H1 (cell line): ENCODE results near the gene CAT. TPM values are rescaled to one million over a fixed set of nuclear protein-coding genes. Genes with fewer than 3 reads are reported as not detected.

Experiments
- CTCF ChIA-PET: fragments of 300-600 bp; sonication (Branson Sonifier 250); formaldehyde crosslinking; loops from one replicate; lab custom pipeline; 2021; ENCODE audit not compliant: partially characterized antibody; lab: Charles Lee
- POLR2A ChIA-PET: fragments of 300-600 bp; sonication (Branson Sonifier 250); formaldehyde crosslinking; loops from one replicate; lab custom pipeline; 2021; ENCODE audit warnings: inconsistent platforms; ENCODE audit not compliant: partially characterized antibody; lab: Charles Lee
- DNase-seq, 2 experiments: peaks; one replicate each; pipeline versions ENCODE4 v3.0.0 to v3.0.0-alpha.2; 2010 to 2022; ENCODE audit warnings: low spot score in 2 of 2, low read depth in 1 of 2, mixed read lengths in 1 of 2
- FAIRE-seq: peaks from 2 replicates; lab custom pipeline; 2011; peaks lifted over from hg19 to GRCh38; lab: Jason Lieb, UNC
- H2AFZ ChIP-seq: 2 replicates; pipeline ENCODE4 v1.8.1; 2012; ENCODE audit warnings: low read length, inconsistent platforms
- H2AK5ac ChIP-seq: 2 replicates; pipeline ENCODE4 v1.6.1; 2013; ENCODE audit warnings: low read depth, low read length
- H2BK120ac ChIP-seq: replicated peaks from 2 replicates; pipeline ENCODE3; 2013; ENCODE audit warnings: low read depth, low read length, inconsistent platforms
- H2BK12ac ChIP-seq: 2 replicates; pipeline ENCODE4 v1.6.1; 2013; ENCODE audit warnings: low read depth, low read length
- H2BK15ac ChIP-seq: 2 replicates; pipeline ENCODE4 v1.6.1; 2013; ENCODE audit warnings: low read length
- H2BK20ac ChIP-seq: 2 replicates; pipeline ENCODE4 v1.6.1; 2013; ENCODE audit warnings: low read length
- H2BK5ac ChIP-seq: 2 replicates; pipeline ENCODE4 v1.6.1; 2013; ENCODE audit warnings: low read depth, low read length
- H3K14ac ChIP-seq: 2 replicates; pipeline ENCODE4 v1.6.1; 2013; ENCODE audit warnings: inconsistent platforms; ENCODE audit not compliant: insufficient read length
- H3K18ac ChIP-seq: 2 replicates; pipeline ENCODE4 v1.6.1; 2013; ENCODE audit warnings: low read length; ENCODE audit errors: extremely low read depth
- H3K23ac ChIP-seq: 2 replicates; pipeline ENCODE4 v1.6.1; 2013; ENCODE audit warnings: inconsistent platforms; ENCODE audit not compliant: insufficient read length
- H3K23me2 ChIP-seq: 2 replicates; pipeline ENCODE4 v1.6.1; 2013; ENCODE audit warnings: low read depth, low read length
- H3K27ac ChIP-seq: 2 replicates; pipeline ENCODE4 v1.6.1; 2011; ENCODE audit warnings: low read depth, low read length, inconsistent platforms
- H3K27me3 ChIP-seq, 4 experiments: replicated peaks in 1 of 4; 1 replicate in 1 of 4; 2 replicates in 3 of 4; pipeline versions ENCODE4 v1.6.1 to v1.8.1; 2011 to 2013; ENCODE audit warnings: low read length in 3 of 4, mild to moderate bottlenecking in 3 of 4, inconsistent platforms in 2 of 4, mixed read lengths in 2 of 4, moderate library complexity in 1 of 4; ENCODE audit not compliant: control insufficient read depth in 3 of 4, insufficient read depth in 3 of 4; ENCODE audit errors: extremely low read depth in 1 of 4
- H3K36me3 ChIP-seq, 4 experiments: 2 replicates each; pipeline versions ENCODE4 v1.6.1 to v1.8.1; 2011 to 2013; ENCODE audit warnings: mild to moderate bottlenecking in 4 of 4, low read length in 3 of 4, moderate library complexity in 2 of 4, control low read depth in 1 of 4, inconsistent platforms in 1 of 4; ENCODE audit not compliant: insufficient read depth in 4 of 4, control insufficient read depth in 2 of 4
- H3K4ac ChIP-seq: replicated peaks from 2 replicates; pipeline ENCODE3; 2013; ENCODE audit warnings: low read length, low read depth, mixed read lengths, inconsistent platforms; ENCODE audit not compliant: insufficient read length
- H3K4me1 ChIP-seq, 4 experiments: replicated peaks in 1 of 4; 1 replicate in 1 of 4; 2 replicates in 3 of 4; pipeline versions ENCODE4 v1.6.1 to v1.8.1; 2011 to 2013; ENCODE audit warnings: low read length in 3 of 4, inconsistent platforms in 2 of 4, mixed read lengths in 1 of 4; ENCODE audit not compliant: insufficient read depth in 4 of 4, control insufficient read depth in 3 of 4
- H3K4me2 ChIP-seq, 2 experiments: 2 replicates each; pipeline versions ENCODE4 v1.6.1 to v1.8.1; 2011 to 2013; ENCODE audit warnings: low read depth in 2 of 2, low read length in 2 of 2, control low read depth in 1 of 2, inconsistent platforms in 1 of 2, mild to moderate bottlenecking in 1 of 2; ENCODE audit not compliant: insufficient read depth in 1 of 2
- H3K4me3 ChIP-seq, 4 experiments: fragments of 200-600, 300-600 bp in 1 of 4; sonication (generic), shearing (Covaris generic), sonication (Bioruptor Twin) in 1 of 4; 2 replicates each; pipeline versions ENCODE4 v1.5.1 to v1.8.1; 2011 to 2016; ENCODE audit warnings: low read length in 4 of 4, low read depth in 3 of 4, control low read depth in 2 of 4, inconsistent platforms in 2 of 4, mild to moderate bottlenecking in 2 of 4, mixed read lengths in 1 of 4, moderate library complexity in 1 of 4; ENCODE audit not compliant: insufficient read depth in 2 of 4; ENCODE audit errors: extremely low read depth in 1 of 4
- H3K56ac ChIP-seq: replicated peaks from 2 replicates; pipeline ENCODE3; 2013; ENCODE audit warnings: low read depth, mild to moderate bottlenecking, mixed read lengths, low read length, inconsistent platforms; ENCODE audit not compliant: insufficient read length
- H3K79me1 ChIP-seq: 2 replicates; pipeline ENCODE4 v1.6.1; 2013; ENCODE audit warnings: low read depth, low read length, control low read depth
- H3K79me2 ChIP-seq, 2 experiments: 2 replicates each; pipeline versions ENCODE4 v1.6.1 to v1.8.1; 2012 to 2013; ENCODE audit warnings: low read length in 2 of 2, mild to moderate bottlenecking in 2 of 2, inconsistent platforms in 1 of 2; ENCODE audit not compliant: insufficient read depth in 2 of 2, control insufficient read depth in 1 of 2
- H3K9ac ChIP-seq, 4 experiments: replicated peaks in 1 of 4; 1 replicate in 1 of 4; 2 replicates in 3 of 4; pipeline versions ENCODE4 v1.6.1 to v1.8.1; 2011 to 2013; ENCODE audit warnings: low read depth in 3 of 4, low read length in 3 of 4, control low read depth in 2 of 4, mild to moderate bottlenecking in 2 of 4, moderate library complexity in 2 of 4, inconsistent platforms in 1 of 4; ENCODE audit errors: extremely low read depth in 1 of 4
- H3K9me3 ChIP-seq, 2 experiments: 2 replicates each; pipeline versions ENCODE4 v1.6.1 to v1.8.1; 2012 to 2013; ENCODE audit warnings: mild to moderate bottlenecking in 2 of 2, moderate library complexity in 2 of 2, control low read depth in 1 of 2, inconsistent platforms in 1 of 2, low read depth in 1 of 2, low read length in 1 of 2, mixed read lengths in 1 of 2; ENCODE audit not compliant: insufficient read depth in 2 of 2
- H4K20me1 ChIP-seq, 2 experiments: replicated peaks in 1 of 2; 2 replicates each; pipeline versions ENCODE3 to v1.8.1; 2011 to 2013; ENCODE audit warnings: inconsistent platforms in 2 of 2, low read length in 2 of 2, mild to moderate bottlenecking in 1 of 2; ENCODE audit not compliant: insufficient read depth in 2 of 2, control insufficient read depth in 1 of 2
- H4K5ac ChIP-seq: 2 replicates; pipeline ENCODE4 v1.6.1; 2013; ENCODE audit warnings: low read length, low read depth, mixed read lengths, inconsistent platforms; ENCODE audit not compliant: insufficient read length
- H4K8ac ChIP-seq: 2 replicates; pipeline ENCODE4 v1.8.0; 2013; ENCODE audit warnings: mild to moderate bottlenecking, moderate library complexity, low read length, inconsistent platforms; ENCODE audit not compliant: insufficient read depth; ENCODE audit errors: extremely low read depth
- H4K91ac ChIP-seq: replicated peaks from 2 replicates; pipeline ENCODE3; 2013; ENCODE audit warnings: low read length, mixed read lengths, inconsistent platforms; ENCODE audit not compliant: insufficient read length
- CBX5 ChIP-seq: fragments of 300-800, 300-1000 bp; sonication (generic); IDR thresholded peaks from 2 replicates; pipeline ENCODE4 v1.7.1; 2016; ENCODE audit warnings: antibody characterized with exemption, low read length, low read depth
- EP300 ChIP-seq, 2 experiments: IDR thresholded peaks; 1 replicate in 1 of 2; 2 replicates in 1 of 2; pipeline ENCODE4 v1.6.1; 2011 to 2012; ENCODE audit warnings: low read depth in 2 of 2, low read length in 2 of 2, mild to moderate bottlenecking in 2 of 2, borderline replicate concordance in 1 of 2, inconsistent platforms in 1 of 2, moderate library complexity in 1 of 2
- KDM1A ChIP-seq: fragments of 200-600, 300-600 bp; sonication (generic); IDR thresholded peaks from 2 replicates; pipeline ENCODE4 v1.7.1; 2016; ENCODE audit warnings: mild to moderate bottlenecking, low read length, borderline replicate concordance
- WGBS, 2 experiments: shearing (Covaris generic) in 1 of 2; methylation state at CpG; one replicate each; pipeline versions ENCODE4 v1.1.6 to v1.1.7; 2013 to 2015; ENCODE audit warnings: low lambda C conversion rate in 2 of 2, mixed read lengths in 2 of 2, inconsistent platforms in 1 of 2, low coverage in 1 of 2, missing lambda C conversion rate in 1 of 2; ENCODE audit not compliant: insufficient replicate concordance in 2 of 2, insufficient coverage in 1 of 2, insufficient read length in 1 of 2; ENCODE audit errors: extremely low coverage in 1 of 2, missing lambda C conversion rate in 1 of 2; 5-methylcytosine and 5-hydroxymethylcytosine counted together
- polyA plus RNA-seq, 7 experiments: library from polyadenylated mRNA; depleted of rRNA in 3 of 7; stranded (reverse) in 5 of 7; unstranded in 2 of 7; fragments of >200 nt in 5 of 7; fragments of 200-250 nt in 2 of 7; gene quantifications; 1 replicate in 5 of 7; 2 replicates in 1 of 7; 4 replicates in 1 of 7; pipeline versions ENCODE4 v1.2.1 to v1.2.3, GENCODE V29; 2011 to 2013; ENCODE audit warnings: missing spikeins in 2 of 7, mixed read lengths in 2 of 7
- total RNA-seq: library from RNA; stranded (reverse); fragmentation: NEBNext Ultra II Directional; extraction: Animal tissue kit (Norgen Biotek cat#: 25700); gene quantifications from 2 replicates; pipeline ENCODE4 v1.2.1, GENCODE V29; 2021

The CAT gene
- total and polyA plus RNA-seq, 2 of the 8 experiments (the other 6 are each of a cell fraction or from before 2014, with no cell fraction given): 9.6 to 15.0 TPM

DNA sequence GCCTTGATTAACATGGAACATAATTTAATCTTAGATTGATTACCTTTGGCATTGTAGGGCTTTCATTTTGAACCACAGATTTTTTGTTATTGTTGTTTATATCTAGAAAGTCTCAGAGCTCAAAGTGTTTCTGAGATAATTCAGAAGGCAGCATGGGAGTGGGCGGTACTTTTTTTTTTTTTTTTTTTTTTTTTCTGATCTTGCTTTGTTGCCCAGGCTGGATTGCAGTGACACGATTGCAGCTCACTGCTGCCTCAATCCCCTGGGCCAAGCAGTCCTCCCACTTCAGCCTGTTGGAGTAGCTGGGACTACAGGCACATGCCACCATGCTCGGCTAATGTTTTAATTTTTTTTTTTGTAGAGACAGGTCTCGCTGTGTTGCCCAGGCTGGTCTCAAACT, 21.5 kb downstream of the CAT start:
- CTCF ChIA-PET: interaction anchor here (2.5 kb wide), 1 partner anchor 8 kb away, joined by 9 read pairs; no protein-coding TSS in a partner anchor
- Histone ChIP-seq H3K79me1 (no peaks in the 10 kb centered on the region), H3K36me3 (peaks cover 0 to 12% (median 3%) of the 10 kb centered on the region in 4 experiments; a peak in 4 of 8 replicates), H4K91ac (no peak overlapping the region), H3K56ac (no peak overlapping the region), H2BK15ac (no peak overlapping the region), H3K27ac (no peak overlapping the region), H3K4me1 (no peaks in the 10 kb centered on the region), H3K9ac (no peak overlapping the region), H2BK20ac (no peak overlapping the region), H3K23me2 (no peaks in the 10 kb centered on the region), H3K27me3 (no peaks in the 10 kb centered on the region), H3K4me2 (no peak overlapping the region), H2BK5ac (no peak overlapping the region), H4K8ac (no peak overlapping the region), H2BK120ac (no peak overlapping the region), H2AFZ (no peak overlapping the region), H3K4ac (no peak overlapping the region), H3K18ac (no peak overlapping the region), H2AK5ac (no peak overlapping the region), H3K79me2 (no peaks in the 10 kb centered on the region), H3K23ac (no peak overlapping the region), H3K14ac (no peak overlapping the region), H3K4me3 (no peak overlapping the region), H4K20me1 (no peaks in the 10 kb centered on the region), H3K9me3 (no peaks in the 10 kb centered on the region), H2BK12ac (no peak overlapping the region), H4K5ac (no peak overlapping the region)
- DNase-seq: no peak
- no peak for FAIRE-seq
- POLR2A ChIA-PET: interaction anchor here (0.6 to 0.8 kb wide), 2 partner anchors 355 to 377 kb away, joined by 3 to 5 read pairs; partner anchors contain the start of gene NAT10
- WGBS, 2 experiments: 83% methylated on average over 3 of the region's 4 CpGs; no CpG with 5 or more reads in 1 of the 2 experiments
- TF ChIP-seq CBX5: no peak
- TF ChIP-seq KDM1A: no peak
- TF ChIP-seq EP300 (IDR thresholded peaks at IDR 0.05; ENCODE audit: borderline replicate concordance in 1 of 2, low read depth in 2 of 2, low read length in 2 of 2): no peak
- TF ChIP-seq, all 59 proteins: peak for 0
